ENCODE results near the gene PTGES3. TPM values are rescaled to one million over a fixed set of nuclear protein-coding genes. Genes with fewer than 3 reads are reported as not detected.

Gene PTGES3
- total and polyA plus RNA-seq, 2 donors, result 118 to 184 TPM

Small RNA genes lying within 50 kb of the gene (small RNA-seq; reads per million reads assigned to genes)
- not detected for gene RN7SL809P
- 4,354 reads per million, percentile 100 among the genes with 10 or more reads in this experiment for gene SNORD59A

Other genes starting within 250 kb of the PTGES3 start
- gene TIMELESS, start 238.9 kb downstream of the PTGES3 start, total RNA-seq, result 8.9 TPM
- 6.2 TPM for gene TIMELESS, start 238.9 kb downstream of the PTGES3 start, polyA plus RNA-seq
- gene MIP, start 233.6 kb downstream of the PTGES3 start, total RNA-seq, result not detected
- gene MIP, start 233.6 kb downstream of the PTGES3 start, polyA plus RNA-seq, result not detected
- 2.0 TPM for gene SPRYD4, start 219.7 kb downstream of the PTGES3 start, total RNA-seq
- 2.4 TPM for gene SPRYD4, start 219.7 kb downstream of the PTGES3 start, polyA plus RNA-seq
- 0.79 TPM for gene GLS2, start 200.1 kb downstream of the PTGES3 start, total RNA-seq
- gene GLS2, start 200.1 kb downstream of the PTGES3 start, polyA plus RNA-seq, result 0.90 TPM
- gene RBMS2, start 166.5 kb downstream of the PTGES3 start, total RNA-seq, result 27.5 TPM
- gene RBMS2, start 166.5 kb downstream of the PTGES3 start, polyA plus RNA-seq, result 11.2 TPM
- gene BAZ2A, start 58.0 kb downstream of the PTGES3 start, total RNA-seq, result 27.4 TPM
- gene BAZ2A, start 58.0 kb downstream of the PTGES3 start, polyA plus RNA-seq, result 30.9 TPM
- 175 TPM for gene ATP5F1B, start 42.3 kb downstream of the PTGES3 start, total RNA-seq
- 583 TPM for gene ATP5F1B, start 42.3 kb downstream of the PTGES3 start, polyA plus RNA-seq
- 1,052 TPM for gene NACA, start 37.0 kb upstream of the PTGES3 start, total RNA-seq
- gene NACA, start 37.0 kb upstream of the PTGES3 start, polyA plus RNA-seq, result 1,683 TPM
- gene PRIM1, start 64.0 kb upstream of the PTGES3 start, total RNA-seq, result 23.2 TPM
- gene PRIM1, start 64.0 kb upstream of the PTGES3 start, polyA plus RNA-seq, result 6.2 TPM
- gene HSD17B6, start 75.0 kb upstream of the PTGES3 start, total RNA-seq, result 5.8 TPM
- 91.8 TPM for gene HSD17B6, start 75.0 kb upstream of the PTGES3 start, polyA plus RNA-seq
- not detected for gene SDR9C7, start 246.1 kb upstream of the PTGES3 start, total RNA-seq
- 0.16 TPM for gene SDR9C7, start 246.1 kb upstream of the PTGES3 start, polyA plus RNA-seq